ENCODE results near the gene GOLGA6L9. TPM values are rescaled to one million over a fixed set of nuclear protein-coding genes. Genes with fewer than 3 reads are reported as not detected.
"Not testable (repeated sequence)": the region's sequence is repeated elsewhere in the genome, so short reads cannot be mapped to it uniquely, and the experiment has no call there.

The GOLGA6L9 gene, protein sequence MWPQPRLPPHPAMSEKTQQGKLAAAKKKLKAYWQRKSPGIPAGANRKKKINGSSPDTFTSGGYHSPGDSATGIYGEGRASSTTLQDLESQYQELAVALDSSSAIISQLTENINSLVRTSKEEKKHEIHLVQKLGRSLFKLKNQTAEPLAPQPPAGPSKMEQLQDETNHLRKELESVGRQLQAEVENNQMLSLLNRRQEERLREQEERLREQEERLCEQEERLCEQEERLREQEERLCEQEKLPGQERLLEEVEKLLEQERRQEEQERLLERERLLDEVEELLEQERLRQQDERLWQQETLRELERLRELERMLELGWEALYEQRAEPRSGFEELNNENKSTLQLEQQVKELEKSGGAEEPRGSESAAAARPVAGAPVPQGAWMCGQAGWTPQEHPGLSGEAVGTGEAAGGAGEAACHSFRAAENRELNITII
- 5.8 TPM for total RNA-seq (2021; ENCODE audit: unreplicated experiment)
- 9.4 TPM for polyA plus RNA-seq (2012; ENCODE audit: insufficient read length)
- Bru-seq, nascent RNA, result percentile 84 among the genes with signal in this experiment
- BruChase-seq, experiment 1, labeled RNA remaining after a 2-hour chase, result percentile 93 among the genes with signal in this experiment
- BruChase-seq, experiment 2, labeled RNA remaining after a 6-hour chase, result percentile 95 among the genes with signal in this experiment
- long read RNA-seq, full-length matches to known transcripts, result 1 of 7 reads
- long read RNA-seq, partial matches to known transcripts, result 1 of 7 reads
- long read RNA-seq, other reads (novel, unspliced or antisense), result 5 of 7 reads

DNA sequence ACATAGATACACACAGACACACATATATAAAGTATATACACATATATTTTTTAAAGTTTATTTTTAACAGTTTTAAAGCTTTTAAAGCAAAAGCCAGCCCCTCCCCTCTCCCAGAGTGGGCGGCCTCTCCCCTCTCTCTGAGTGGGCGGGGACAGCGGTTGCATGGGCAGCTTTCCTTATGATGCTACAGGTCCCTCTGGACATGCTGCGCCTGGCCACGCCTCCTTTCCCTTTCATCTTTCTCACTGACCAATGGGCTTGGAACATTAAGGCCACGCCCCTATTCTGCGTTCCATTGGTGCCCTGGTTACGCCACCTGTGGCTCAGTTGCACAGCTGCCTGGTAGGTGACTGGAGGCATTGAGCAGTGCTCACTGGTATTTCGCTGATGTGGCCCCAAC lies at the start of gene GOLGA6L9:
GOLGA6L9 (plus strand) TSS at position 124 of the 400 bp plus-strand sequence; CDS start at position 388, 264 bp downstream.
- in situ Hi-C loops (cut with HindIII; ENCODE audit: low pct_unique_long_range_greater_than_20kb, low sequenced_read_pairs); H3K4me3 ChIP-seq (ENCODE audit: low read depth in 2 of 2, low read length in 2 of 2); BruUV-seq (replicated peaks); H3K27ac ChIP-seq (ENCODE audit: low read length); intact Hi-C loops (cut with micrococcal nuclease; ENCODE audit: unreplicated experiment); H3K4me1 ChIP-seq (ENCODE audit: control insufficient read depth, insufficient read depth, low read length); POLR2A ChIA-PET; H3K36me3 ChIP-seq (ENCODE audit: control insufficient read depth, insufficient read depth, low read length); DNase-seq (ENCODE audit: low read depth, low spot score); ATAC-seq; H3K27me3 ChIP-seq (ENCODE audit: control insufficient read depth, insufficient read depth, low read length); CTCF ChIA-PET; H3K9me3 ChIP-seq (ENCODE audit: control insufficient read depth, insufficient read depth, low read depth, low read length): not testable (repeated sequence)

DNA sequence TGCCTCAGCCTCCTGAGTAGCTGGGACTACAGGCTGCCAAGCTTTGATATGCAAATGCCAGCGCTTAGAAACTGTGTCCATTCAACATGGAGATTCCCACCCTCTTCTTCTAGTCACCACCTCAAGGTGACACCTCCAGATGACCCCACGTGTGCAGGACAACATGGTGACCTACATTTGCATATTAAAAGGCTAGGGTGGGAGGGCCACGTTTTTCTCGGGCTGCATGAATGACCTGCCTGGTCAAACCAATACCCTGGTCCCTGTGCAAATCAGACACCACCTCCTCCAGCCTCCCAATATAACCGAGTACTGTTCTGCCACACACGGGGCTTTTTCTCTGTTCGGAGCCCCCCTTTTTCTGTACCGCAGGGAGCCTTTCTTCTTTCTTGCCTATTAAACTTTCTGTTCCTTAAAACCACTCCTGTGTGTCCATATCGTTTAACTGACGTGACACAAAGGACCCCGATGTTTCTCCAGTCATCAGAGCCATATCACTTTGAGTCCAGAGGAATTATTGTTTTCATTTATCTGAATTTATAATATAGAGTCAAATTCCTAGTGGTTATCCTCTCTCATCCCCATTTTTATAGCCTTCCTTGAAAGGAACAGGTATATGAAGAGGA lies 48.2 kb upstream of the GOLGA6L9 start:
- ATAC-seq; in situ Hi-C loops (cut with HindIII; ENCODE audit: low pct_unique_long_range_greater_than_20kb, low sequenced_read_pairs); H3K36me3 ChIP-seq (ENCODE audit: control insufficient read depth, insufficient read depth, low read length); DNase-seq (ENCODE audit: low read depth, low spot score); POLR2A ChIA-PET; H3K27me3 ChIP-seq (ENCODE audit: control insufficient read depth, insufficient read depth, low read length); H3K4me3 ChIP-seq (ENCODE audit: low read depth in 2 of 2, low read length in 2 of 2); H3K27ac ChIP-seq (ENCODE audit: low read length); BruUV-seq (replicated peaks); H3K9me3 ChIP-seq (ENCODE audit: control insufficient read depth, insufficient read depth, low read depth, low read length); intact Hi-C loops (cut with micrococcal nuclease; ENCODE audit: unreplicated experiment); H3K4me1 ChIP-seq (ENCODE audit: control insufficient read depth, insufficient read depth, low read length); CTCF ChIA-PET: not testable (repeated sequence)

DNA sequence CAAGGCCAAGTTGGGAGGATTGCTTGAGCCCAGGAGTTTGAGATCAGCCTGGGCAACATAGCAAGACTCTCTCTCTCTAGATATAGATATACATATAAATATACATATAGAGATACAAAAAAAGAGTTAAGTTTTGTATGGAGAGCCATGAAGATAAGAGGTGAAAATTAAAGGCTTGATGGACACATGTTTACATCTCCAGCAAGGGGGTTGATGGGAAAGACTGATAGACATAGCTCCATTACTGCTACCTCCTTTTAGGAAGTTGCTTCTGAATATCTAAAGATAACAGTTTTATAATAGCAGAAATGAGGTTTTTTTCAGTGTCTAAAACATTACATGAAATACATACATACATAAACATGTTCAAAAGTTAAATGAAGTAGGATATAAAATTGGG lies 42.4 kb upstream of the GOLGA6L9 start:
- H3K27me3 ChIP-seq (ENCODE audit: control insufficient read depth, insufficient read depth, low read length); H3K4me3 ChIP-seq (ENCODE audit: low read depth in 2 of 2, low read length in 2 of 2); in situ Hi-C loops (cut with HindIII; ENCODE audit: low pct_unique_long_range_greater_than_20kb, low sequenced_read_pairs); H3K36me3 ChIP-seq (ENCODE audit: control insufficient read depth, insufficient read depth, low read length); intact Hi-C loops (cut with micrococcal nuclease; ENCODE audit: unreplicated experiment); H3K9me3 ChIP-seq (ENCODE audit: control insufficient read depth, insufficient read depth, low read depth, low read length); ATAC-seq; H3K4me1 ChIP-seq (ENCODE audit: control insufficient read depth, insufficient read depth, low read length); DNase-seq (ENCODE audit: low read depth, low spot score); H3K27ac ChIP-seq (ENCODE audit: low read length); BruUV-seq (replicated peaks); POLR2A ChIA-PET; CTCF ChIA-PET: not testable (repeated sequence)

DNA sequence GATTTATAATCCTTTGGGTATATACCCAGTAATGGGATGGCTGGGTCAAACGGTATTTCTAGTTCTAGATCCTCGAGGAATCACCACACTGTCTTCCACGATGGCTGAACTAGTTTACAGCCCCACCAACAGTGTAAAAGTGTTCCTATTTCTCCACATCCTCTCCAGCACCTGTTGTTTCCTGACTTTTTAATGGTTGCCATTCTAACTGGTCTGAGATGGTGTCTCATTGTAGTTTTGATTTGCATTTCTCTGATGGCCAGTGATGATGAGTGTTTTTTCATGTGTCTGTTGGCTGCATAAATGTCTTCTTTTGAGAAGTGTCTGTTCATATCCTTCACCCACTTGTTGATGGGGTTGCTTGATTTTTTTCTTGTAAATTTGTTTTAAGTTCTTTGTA lies 39.5 kb upstream of the GOLGA6L9 start:
- H3K27me3 ChIP-seq (ENCODE audit: control insufficient read depth, insufficient read depth, low read length); H3K4me1 ChIP-seq (ENCODE audit: control insufficient read depth, insufficient read depth, low read length); POLR2A ChIA-PET; H3K27ac ChIP-seq (ENCODE audit: low read length); H3K36me3 ChIP-seq (ENCODE audit: control insufficient read depth, insufficient read depth, low read length); intact Hi-C loops (cut with micrococcal nuclease; ENCODE audit: unreplicated experiment); DNase-seq (ENCODE audit: low read depth, low spot score); H3K4me3 ChIP-seq (ENCODE audit: low read depth in 2 of 2, low read length in 2 of 2); BruUV-seq (replicated peaks); in situ Hi-C loops (cut with HindIII; ENCODE audit: low pct_unique_long_range_greater_than_20kb, low sequenced_read_pairs); H3K9me3 ChIP-seq (ENCODE audit: control insufficient read depth, insufficient read depth, low read depth, low read length); CTCF ChIA-PET; ATAC-seq: not testable (repeated sequence)

DNA sequence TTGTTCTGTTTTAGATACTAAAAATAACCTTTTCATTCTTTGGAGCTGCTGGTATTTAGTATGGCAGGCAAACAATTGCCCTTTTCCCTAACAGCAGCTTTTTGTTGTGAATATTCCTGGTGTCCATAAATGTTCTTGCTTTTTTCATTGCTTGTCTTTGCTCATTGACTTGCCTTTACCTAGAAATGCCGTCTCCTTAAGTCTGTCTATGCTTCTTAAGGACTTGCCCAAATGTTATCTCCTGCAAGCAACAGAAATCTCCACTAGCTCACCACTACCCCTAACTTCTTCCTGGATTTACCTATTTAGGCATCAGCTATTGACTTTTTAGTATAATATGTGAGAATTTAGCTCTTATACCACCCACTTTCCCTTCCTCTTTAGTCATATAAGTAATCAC lies 37.5 kb upstream of the GOLGA6L9 start:
- H3K4me3 ChIP-seq (ENCODE audit: low read depth in 2 of 2, low read length in 2 of 2); DNase-seq (ENCODE audit: low read depth, low spot score); CTCF ChIA-PET; H3K36me3 ChIP-seq (ENCODE audit: control insufficient read depth, insufficient read depth, low read length); in situ Hi-C loops (cut with HindIII; ENCODE audit: low pct_unique_long_range_greater_than_20kb, low sequenced_read_pairs); BruUV-seq (replicated peaks); intact Hi-C loops (cut with micrococcal nuclease; ENCODE audit: unreplicated experiment); H3K9me3 ChIP-seq (ENCODE audit: control insufficient read depth, insufficient read depth, low read depth, low read length); ATAC-seq; H3K27me3 ChIP-seq (ENCODE audit: control insufficient read depth, insufficient read depth, low read length); POLR2A ChIA-PET; H3K4me1 ChIP-seq (ENCODE audit: control insufficient read depth, insufficient read depth, low read length); H3K27ac ChIP-seq (ENCODE audit: low read length): not testable (repeated sequence)

Measured in Panc1 (cell line).